HS-27A (cell line): ENCODE measurements around the gene PCSK4.
"Not testable (repeated sequence)": the region's sequence is repeated elsewhere in the genome, so short reads cannot be mapped to it uniquely, and the experiment has no call there.

ENCODE experiments used
- DNase-seq: peaks from one replicate; pipeline ENCODE4 v3.0.0-alpha.2; 2012; ENCODE audit warnings: low read depth, missing footprints

PCSK4 gene

GRCh38 chr19:1486720-1487575 is 3.2 kb downstream of the PCSK4 start:
- DNase-seq: no peak

GRCh38 chr19:1483979-1484428 is 6.1 kb downstream of the PCSK4 start:
- no peak for DNase-seq

DNA sequence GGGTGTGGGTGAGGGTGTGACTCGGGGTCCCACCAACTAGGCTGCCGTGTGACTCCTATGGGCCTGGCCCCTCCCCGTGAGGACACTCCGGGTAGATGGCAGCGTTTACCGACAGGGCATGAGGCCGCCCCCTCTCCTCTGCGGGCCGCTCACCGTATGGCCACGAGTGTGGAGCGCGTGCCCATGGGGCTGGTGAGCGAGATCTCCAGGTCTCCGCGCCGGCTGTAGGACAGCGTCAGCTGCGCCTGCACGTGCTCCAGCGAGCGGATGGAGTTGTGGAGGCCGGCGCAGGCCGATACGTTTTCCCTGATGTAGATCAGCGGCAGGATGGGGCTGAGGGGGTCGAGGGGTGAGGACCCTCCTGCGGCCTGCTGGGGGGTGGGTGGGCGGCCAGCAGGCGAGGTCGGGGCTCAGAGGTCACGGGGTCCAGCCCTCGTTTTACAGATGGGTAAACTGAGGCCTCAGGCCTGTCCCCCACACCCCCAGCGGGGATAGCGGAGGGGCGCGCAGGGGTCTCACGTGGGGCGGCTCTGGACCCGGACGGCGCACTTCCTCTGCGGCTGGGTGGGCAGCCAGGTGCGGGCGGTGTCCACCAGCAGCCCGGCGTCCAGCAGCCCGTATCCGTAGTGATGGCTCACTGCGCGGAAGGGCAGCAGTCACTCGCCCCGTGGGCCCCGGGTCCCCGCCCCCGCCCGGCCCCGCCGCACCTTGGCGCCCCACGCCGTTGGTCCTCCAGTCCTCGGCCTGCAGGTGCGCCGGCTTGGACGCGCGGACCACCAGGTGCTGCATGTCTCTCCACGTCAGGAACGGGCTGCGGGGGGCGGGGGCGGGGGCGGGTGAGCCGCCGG is 6.8 kb downstream of the PCSK4 start:
- no peak for DNase-seq

- no peak for DNase-seq
These were observed 7.6 kb downstream of the PCSK4 start for GRCh38 chr19:1482361-1483130.

DNA sequence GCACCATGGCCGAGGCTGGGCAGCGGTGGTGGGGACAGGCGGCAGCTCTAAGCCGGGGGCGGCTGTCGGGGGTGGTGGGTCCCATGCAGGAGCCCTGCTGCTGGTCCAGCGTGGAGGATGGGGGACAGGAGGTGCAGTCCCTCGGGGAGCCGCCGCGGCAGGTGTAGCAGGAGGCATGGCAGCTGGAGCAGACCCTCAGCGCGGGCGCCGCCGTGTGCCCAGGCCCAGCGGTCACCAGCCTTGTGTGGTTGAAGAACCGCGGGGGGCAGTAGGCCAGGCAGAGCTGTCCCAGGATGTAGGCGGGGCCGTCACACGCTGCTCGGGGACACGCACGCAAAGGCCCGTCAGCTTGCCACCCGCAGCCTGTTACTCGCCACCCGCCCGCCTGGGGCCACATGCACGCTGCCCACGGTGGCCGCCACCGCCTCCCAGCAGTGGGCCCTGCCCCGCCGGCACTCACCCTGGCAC is 8.2 kb downstream of the PCSK4 start:
- no peak for DNase-seq

DNA sequence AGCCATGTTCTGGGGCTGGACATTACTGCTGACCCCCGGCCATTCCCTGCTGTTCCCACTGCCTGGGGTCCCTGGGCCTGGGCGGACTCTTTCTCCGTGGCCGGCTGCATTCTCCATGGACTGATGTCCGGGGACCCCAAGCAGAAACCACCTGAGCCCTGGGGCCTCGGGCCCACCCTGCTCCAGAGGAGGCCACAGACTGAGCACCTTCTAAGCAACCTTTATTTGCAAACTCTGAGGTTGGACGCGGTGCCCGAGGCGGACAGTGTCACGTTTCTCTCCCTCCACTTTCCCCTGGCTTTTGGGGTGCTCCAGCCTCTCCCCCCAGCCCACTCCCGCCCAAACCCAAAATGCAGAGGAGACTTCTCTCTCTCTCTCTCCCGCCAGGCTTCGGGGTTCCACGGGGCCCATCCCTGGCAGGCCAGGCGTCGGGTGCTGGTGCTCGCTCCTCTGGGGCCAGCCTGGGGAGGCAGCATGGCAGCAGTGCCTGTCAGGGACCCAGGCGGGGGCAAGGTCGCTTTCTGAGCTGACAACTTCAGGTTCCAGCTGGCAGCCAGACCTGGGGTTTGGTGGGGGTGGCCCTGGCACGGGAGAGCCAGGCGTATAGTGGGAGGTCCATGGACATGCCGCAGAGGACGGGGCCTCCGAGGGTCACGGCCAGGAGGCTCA is 8.8 kb downstream of the PCSK4 start:
- no peak for DNase-seq

DNA sequence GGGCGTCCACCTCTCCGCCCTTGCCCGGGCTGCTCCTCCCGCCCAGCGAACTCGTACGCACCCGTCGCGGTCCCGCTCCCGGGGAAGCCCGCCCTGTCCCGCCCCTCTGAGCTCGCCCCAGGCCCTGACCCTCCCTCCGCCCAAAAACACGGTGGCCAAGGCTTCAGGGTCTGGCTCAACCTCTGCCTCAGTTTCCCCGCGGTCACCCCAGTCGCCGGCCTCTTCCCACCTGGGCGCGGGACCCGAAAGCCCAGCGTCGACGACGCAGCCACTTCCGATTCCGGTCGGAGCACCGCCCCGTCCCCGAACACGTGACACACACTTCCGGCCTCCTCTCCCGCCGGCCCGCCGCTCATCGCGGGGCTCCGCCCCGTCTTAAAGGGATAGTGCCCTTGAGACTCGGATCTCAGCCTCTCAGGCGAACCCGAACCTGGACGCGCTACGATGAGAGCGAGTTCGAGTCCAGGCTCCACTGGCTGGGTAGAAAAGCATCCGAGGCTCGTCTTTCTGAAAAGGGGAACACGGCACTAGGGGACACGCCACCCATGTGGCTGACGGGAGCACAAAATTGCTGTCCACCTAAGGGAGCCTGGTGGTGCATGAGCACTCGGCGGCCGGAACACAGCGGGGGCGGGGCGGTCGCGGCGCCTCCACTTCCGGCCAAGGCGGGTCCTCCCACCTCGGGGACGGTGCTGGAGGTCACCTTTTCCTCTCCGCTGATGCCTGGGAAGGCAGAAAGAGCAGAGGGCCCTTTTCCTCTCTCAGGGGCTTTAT is 11.0 kb downstream of the PCSK4 start, which contains the start of gene C19orf25:
Gene C19orf25 (minus strand): TSS at position 282 of the 774 bp plus-strand sequence. CDS start 312 bp downstream, outside the sequence.
- peak; percentile 79 for DNase-seq

DNA sequence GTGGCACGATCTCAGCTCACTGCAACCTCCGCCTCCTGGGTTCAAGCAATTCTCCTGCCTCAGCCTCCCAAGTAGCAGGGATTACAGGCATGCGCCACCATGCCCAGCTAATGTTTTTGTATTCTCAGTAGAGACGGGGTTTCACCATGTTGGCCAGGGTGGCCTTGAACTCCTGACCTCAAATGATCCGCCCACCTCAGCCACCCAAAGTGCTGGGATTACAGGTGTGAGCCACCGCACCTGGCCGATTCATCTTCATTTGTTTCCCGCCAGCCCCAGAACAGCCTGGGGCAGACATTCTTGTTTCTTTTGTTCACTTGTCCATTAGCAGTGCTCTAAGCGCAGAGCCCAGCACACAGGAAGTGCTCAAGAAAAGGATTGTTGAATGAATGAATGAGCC is 13.1 kb downstream of the PCSK4 start:
- DNase-seq: not testable (repeated sequence)

- no peak for DNase-seq
These were observed 14.3 kb downstream of the PCSK4 start for GRCh38 chr19:1475751-1476437.

DNA sequence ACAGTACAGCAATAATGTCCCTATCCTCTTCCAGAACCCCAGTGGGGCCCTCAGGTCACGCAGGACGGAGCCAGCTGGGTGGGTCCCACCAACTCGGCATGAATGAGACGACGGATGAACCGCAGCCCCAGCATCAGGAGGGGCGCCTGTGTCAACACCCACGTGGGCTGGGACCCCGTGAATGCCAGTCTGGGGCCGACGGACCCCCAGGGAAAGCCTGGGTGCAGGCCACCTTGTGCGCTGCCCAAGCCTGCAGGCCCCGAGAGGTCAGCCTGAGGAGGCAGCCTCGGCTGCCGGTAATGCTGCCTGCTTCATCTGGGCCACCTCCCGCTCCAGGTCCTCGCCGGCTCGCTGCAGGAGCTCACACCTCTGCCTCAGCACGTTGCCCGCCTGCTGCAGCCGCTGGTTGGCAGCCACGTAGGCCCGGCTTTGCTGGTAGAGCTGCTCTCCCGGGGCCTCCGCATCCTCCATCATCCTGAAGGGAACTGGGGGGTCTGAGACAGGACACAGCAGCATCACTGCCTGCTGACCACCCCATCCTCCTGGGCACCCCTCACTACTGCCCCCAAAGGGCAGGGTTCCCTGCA is 15.3 kb downstream of the PCSK4 start:
- no peak for DNase-seq

DNA sequence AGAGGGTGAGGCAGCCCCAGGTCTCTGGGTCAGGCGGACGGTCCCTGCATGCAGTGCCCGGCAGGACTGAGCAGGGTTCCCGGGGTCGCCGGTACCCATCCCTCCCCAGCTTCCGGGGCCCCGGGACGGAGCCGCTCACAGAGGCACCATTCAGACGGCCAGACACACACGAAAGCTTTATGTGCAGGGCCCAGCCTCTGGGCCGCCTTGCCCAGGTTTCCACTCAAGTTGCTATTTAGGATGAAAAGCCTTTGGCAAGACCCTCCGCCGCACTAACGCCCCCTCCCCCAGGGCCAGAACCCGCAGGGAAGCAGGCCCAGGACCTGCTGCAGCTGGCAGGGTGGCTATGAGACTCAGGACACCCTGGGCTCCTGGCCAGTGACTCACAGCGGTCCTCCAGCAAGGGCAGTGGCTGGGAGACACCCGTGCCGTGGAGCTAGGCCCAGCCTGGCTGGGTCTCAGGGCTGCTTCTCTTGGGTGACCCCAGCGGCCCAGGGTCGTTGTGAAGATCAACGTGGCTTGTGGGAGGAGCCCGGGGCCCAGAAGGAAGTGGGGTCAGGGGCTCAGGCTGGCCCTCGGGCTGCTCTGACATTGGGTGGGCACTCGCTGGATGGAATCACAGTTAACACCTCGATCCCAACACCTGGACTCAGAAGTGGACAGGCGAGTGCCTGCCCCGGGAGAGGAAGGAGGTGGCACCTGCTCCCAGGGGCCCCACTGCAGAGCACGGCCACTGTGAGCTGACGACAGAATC is 16.0 kb downstream of the PCSK4 start:
- no peak for DNase-seq

- no peak for DNase-seq
These were observed 16.9 kb downstream of the PCSK4 start for GRCh38 chr19:1473085-1473851.

DNA sequence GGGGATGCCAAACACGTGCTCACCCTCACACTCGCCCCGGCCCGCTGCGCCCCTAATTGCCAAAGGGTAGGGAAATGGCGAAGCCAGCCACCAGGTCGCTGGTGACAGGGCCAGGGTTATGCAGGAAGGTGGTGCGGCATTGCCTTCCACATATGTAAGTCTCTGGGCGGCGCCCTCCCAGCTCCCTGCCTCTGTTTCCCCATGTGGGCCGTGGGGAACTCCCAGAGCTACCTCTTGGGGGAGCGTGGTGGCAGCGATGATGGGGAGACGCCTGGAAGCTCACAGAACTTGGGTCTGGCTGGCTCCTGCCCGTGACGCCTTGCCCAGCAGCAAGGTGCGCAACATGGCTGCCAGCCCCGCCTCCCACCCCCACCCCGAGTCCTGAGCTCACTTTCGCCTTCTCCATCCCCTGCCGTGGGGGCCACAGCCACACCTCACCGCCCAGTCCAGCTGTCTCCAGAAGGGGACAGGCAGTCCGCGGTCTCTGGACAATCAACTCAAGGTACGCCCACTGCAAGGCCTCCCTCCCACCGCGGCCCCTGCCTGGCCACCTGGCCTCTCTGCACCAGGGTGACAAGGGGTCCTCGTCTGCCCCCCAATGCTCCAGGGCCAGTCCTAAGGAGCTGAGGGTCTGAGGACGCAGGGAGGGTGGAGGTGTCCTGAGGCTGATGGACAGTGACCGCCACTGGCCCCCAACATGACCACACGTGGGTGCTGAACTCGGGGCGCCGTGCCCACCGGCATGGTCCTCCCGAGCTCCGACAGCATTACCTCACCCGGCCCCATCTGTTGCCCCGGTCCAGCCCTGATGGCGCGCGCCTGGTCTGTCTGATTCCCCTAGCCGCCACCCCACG is 17.7 kb downstream of the PCSK4 start:
- no peak for DNase-seq

DNA sequence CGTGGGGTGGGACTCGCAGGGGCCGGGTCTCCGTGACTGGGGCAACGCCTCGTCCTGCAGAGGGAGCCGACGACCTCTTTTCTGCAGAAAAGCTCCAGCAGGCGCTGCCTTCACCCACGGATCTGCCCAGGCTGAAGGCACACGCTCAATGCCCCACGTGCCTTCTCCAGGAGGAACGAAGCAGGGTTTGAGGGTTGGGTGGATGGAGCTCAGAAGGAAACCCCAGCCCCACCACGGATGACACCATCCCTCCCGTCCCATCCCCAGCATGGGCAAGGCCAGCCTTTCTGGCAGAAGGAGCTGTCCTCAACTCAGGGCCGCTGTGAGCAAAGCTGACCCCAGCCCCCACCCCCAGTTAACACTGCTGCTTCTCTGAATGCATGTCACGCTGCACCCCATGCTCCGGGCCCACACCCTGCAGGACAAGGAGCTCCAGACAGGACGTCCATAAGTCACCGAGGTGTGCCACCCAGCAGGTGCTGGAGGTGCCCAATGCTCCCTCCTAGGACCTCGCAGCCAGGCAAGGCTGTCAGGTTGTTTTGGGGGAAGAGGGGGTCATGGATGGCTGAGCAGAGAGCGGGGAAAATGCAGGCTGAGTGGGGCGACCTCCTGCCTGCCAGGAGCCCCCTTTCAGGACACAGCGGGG is 18.5 kb downstream of the PCSK4 start:
- DNase-seq: no peak

DNA sequence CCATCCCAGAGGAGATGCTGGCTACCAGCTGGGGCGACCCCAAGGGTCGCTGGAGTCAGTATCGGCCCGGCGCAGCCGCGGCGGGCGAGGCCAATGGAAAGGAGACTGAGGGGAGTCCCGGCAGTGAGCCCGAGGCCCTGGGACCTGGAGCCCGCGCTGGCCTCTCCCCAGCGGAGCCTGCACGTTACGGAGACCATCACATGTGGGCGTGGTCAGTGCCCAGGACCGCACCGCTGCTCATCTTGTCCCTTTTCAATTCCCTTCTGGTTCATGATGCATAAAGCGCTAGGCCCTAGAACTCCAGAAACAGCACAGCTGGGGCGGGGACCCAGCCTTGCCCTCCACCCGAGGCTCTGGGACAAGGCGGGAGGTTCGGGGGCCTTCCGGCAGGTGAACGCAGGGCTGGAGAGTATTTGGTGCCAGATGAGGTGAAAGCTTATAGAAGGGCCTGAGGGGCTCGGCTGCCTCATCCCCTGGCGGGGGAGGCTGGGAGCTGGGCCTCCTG is 19.1 kb downstream of the PCSK4 start:
- no peak for DNase-seq

DNA sequence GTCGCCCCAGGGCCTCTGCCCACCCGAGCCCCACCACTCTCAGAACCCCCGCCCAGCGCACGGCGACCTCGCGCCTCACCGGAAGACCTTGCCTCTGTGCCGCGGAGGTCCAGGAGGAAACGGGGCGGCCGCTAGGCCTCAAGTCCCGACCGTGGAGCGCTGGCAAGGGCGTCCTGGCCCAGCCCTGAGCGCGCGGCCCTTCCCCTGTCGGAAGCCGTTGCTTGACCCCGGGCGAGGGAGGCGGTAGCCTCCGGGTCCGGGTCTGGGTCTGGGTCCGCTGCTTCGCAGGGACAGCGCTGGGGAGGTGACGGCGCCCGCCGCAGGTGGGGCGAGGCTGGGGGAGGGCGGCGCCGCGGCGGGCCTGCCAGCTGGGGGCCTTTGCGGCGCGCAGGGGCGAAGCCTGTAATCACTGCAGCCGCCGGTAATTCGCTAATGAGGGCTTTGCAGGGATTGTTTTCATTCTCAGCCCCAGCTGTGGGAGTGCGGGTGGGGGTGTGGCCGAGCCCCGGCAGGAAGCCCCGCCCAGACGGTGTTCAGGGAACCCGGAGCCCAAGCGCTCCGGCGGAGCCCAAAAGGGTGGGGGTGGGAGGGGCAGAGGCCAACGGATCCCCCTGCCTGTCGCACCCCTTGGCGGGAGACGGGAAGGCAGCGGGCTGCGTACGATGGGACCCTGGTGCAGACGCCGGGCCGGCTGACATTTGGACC is 19.7 kb downstream of the PCSK4 start:
- no peak for DNase-seq
